Measurements from ENCODE around the gene CPTP.

Gene CPTP

GRCh38 chr1:1281533-1282321, 42.9 kb upstream of the CPTP start:
- DNase-seq (ENCODE audit: low read depth): no peak

GRCh38 chr1:1282998-1283397, 41.6 kb upstream of the CPTP start:
- no peak for DNase-seq (ENCODE audit: low read depth)
- no peak for TF ChIP-seq CTCF (conservative IDR thresholded peaks at IDR 0.05; ENCODE audit: low read depth, low read length)
- no peak overlapping the region for H3K4me3 ChIP-seq (ENCODE audit: low read depth, low read length)

More at GRCh38 chr1:1281533-1282321, 42.9 kb upstream of the CPTP start:
- H3K4me3 ChIP-seq (ENCODE audit: low read depth, low read length): no peak overlapping the region
- no peak for TF ChIP-seq CTCF (conservative IDR thresholded peaks at IDR 0.05; ENCODE audit: low read depth, low read length)

- H3K4me3 ChIP-seq (ENCODE audit: low read depth, low read length): no peak overlapping the region
- no peak for TF ChIP-seq CTCF (conservative IDR thresholded peaks at IDR 0.05; ENCODE audit: low read depth, low read length)
- DNase-seq (ENCODE audit: low read depth): no peak
Observed at GRCh38 chr1:1283821-1284220, 40.8 kb upstream of the CPTP start.

GRCh38 chr1:1284221-1285101, 40.1 kb upstream of the CPTP start:
- no peak for TF ChIP-seq CTCF (conservative IDR thresholded peaks at IDR 0.05; ENCODE audit: low read depth, low read length)
- no peak overlapping the region for H3K4me3 ChIP-seq (ENCODE audit: low read depth, low read length)
- no peak for DNase-seq (ENCODE audit: low read depth)

GRCh38 chr1:1285102-1285571, 39.5 kb upstream of the CPTP start:
- no peak for DNase-seq (ENCODE audit: low read depth)
- H3K4me3 ChIP-seq (ENCODE audit: low read depth, low read length): no peak overlapping the region
- no peak for TF ChIP-seq CTCF (conservative IDR thresholded peaks at IDR 0.05; ENCODE audit: low read depth, low read length)

DNA sequence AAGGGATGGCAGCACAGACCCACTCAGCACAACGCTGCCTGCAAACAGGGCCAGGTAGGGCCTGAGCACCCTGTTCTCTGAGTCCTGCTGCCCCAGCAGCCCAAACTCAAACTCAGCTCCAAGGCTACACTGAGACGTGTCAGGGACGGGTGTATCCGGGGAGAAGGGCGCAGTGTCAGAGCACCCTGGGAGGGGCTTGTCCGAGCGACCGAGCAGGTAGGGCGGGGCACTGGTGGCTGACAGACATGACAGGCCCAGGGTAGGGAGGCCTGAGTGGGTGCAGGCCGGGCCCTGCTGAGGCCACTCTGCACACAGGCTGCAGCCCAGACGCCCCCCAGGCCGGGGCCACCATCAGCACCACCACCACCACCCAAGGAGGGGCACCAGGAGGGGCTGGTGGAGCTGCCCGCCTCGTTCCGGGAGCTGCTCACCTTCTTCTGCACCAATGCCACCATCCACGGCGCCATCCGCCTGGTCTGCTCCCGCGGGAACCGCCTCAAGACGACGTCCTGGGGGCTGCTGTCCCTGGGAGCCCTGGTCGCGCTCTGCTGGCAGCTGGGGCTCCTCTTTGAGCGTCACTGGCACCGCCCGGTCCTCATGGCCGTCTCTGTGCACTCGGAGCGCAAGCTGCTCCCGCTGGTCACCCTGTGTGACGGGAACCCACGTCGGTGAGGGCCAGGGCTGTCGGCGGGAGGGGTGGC, 38.8 kb upstream of the CPTP start:
- TF ChIP-seq CTCF (conservative IDR thresholded peaks at IDR 0.05; ENCODE audit: low read depth, low read length): no peak
- H3K4me3 ChIP-seq (ENCODE audit: low read depth, low read length): no peak overlapping the region
- DNase-seq (ENCODE audit: low read depth): no peak

Measured in choroid plexus epithelial cell (primary cell).